Adipose tissue (tissue), 3 donors: ENCODE results near the gene MYG1. TPM values are rescaled to one million over a fixed set of nuclear protein-coding genes. Genes with fewer than 3 reads are reported as not detected.

Experiments used
- H3K27ac ChIP-seq: one replicate; pipeline ENCODE4 v1.5.1; 2013; ENCODE audit warnings: low read depth, low read length
- WGBS, 3 donors: extraction: QIAGEN DNeasy Blood & Tissue Kit; methylation state at CpG; one replicate each; pipeline ENCODE4 v1.1.7; 2013; 5-methylcytosine and 5-hydroxymethylcytosine counted together
- polyA plus RNA-seq, 3 donors: library from polyadenylated mRNA; stranded (reverse); fragments of 200-250 nt; gene quantifications; one replicate each; pipeline ENCODE4 v1.2.3, GENCODE V29; 2013
- donor health status: healthy with polysubstance abuse.
- donor health status: Bipolar disorder and iron deficiency.
- donor health status: healthy.

MYG1 gene
- polyA plus RNA-seq, 3 donors = 56.1 to 77.2 (median 56.9) TPM

DNA sequence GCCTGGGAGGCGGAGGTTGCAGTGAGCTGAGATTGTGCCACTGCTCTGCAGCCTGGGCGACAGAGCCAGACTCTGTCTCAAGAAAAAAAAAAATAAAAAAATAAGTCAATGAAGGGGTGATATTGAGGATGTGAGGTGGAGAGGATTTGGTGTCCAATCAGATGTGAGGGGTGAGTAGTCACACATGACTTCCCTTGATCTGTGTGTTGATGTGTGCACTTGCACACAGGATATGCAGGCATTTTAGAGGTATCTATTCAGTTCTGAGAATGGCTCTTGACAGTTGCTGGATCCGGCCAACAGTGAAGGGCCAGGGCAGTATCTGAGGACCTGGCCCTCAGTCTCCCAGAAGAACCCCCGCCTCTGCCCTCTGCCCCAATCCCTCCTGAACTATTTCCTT, 44.5 kb downstream of the MYG1 start:
- H3K27ac ChIP-seq = no peak overlapping the region
- WGBS, 3 donors = 91 to 100% (median 97%) methylated on average over 4 of the region's 4 CpGs

DNA sequence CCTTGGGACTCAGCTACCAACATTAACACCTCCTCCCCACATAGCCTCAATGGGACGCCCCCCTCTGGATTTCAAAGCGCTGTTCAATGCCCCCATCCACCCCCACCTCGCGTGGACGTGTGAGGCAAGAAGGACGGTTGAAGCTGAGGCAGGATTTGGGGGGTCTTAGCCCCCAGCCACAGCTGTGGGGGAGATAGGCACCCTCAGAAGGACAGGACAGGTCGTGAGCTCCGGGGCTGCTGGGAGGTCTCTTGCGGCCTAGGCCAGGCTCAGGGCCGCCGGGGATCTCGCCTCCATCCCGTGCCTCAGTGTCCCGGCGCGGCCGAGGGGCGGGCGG, 45.0 kb downstream of the MYG1 start:
- WGBS, 3 donors = 3 to 7% (median 4%) methylated on average over 10 to 19 of the region's 19 CpGs
- H3K27ac ChIP-seq = no peak overlapping the region

GRCh38 chr12:53344824-53345485, 45.5 kb downstream of the MYG1 start:
- WGBS, 3 donors = 0 to 1% (median 0%) methylated on average over 21 to 46 of the region's 50 CpGs
- no peak overlapping the region for H3K27ac ChIP-seq

- H3K27ac ChIP-seq = no peak overlapping the region
- 14 to 23% (median 22%) methylated on average over 10 of the region's 10 CpGs for WGBS, 3 donors
Measured at GRCh38 chr12:53345486-53346188, 46.1 kb downstream of the MYG1 start.

GRCh38 chr12:53346491-53346890, 47.0 kb downstream of the MYG1 start:
- 76 to 92% (median 76%) methylated on average over 1 of the region's 1 CpG for WGBS, 3 donors
- H3K27ac ChIP-seq = no peak overlapping the region

DNA sequence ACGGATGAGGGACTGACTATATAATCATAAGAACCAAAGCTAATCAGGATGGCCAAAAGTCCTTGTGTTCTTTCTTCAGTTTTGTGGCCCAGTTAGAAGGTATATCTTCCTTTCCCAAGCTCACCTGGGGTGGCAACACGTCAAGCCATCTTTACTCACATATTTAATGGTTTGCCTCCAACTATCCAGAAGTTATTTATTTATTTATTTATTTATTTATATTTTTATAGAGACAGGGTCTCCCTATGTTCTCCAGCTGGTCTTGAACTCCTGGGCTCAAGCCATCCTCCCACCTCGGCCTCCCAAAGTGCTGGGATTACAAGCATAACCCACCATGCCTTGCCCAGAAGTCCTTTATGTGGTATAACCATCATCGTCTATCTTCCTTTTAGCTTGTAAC, 48.4 kb downstream of the MYG1 start:
- H3K27ac ChIP-seq = no peak overlapping the region
- WGBS, 3 donors = 86 to 94% (median 92%) methylated on average over 4 of the region's 4 CpGs

- no peak overlapping the region for H3K27ac ChIP-seq
- 54 to 62% (median 60%) methylated on average over 21 of the region's 21 CpGs for WGBS, 3 donors
Measured at GRCh38 chr12:53352331-53353256, 53.1 kb downstream of the MYG1 start.

- H3K27ac ChIP-seq = no peak overlapping the region
- 86 to 91% (median 88%) methylated on average over 5 of the region's 5 CpGs for WGBS, 3 donors
Measured at GRCh38 chr12:53353257-53353655, 53.8 kb downstream of the MYG1 start.

GRCh38 chr12:53355121-53355520, 55.6 kb downstream of the MYG1 start:
- WGBS, 3 donors = 35 to 60% (median 56%) methylated on average over 3 of the region's 3 CpGs
- H3K27ac ChIP-seq = no peak overlapping the region

Other genes with a start within 250 kb of the MYG1 start
- gene TNS2, start 249.6 kb upstream of the MYG1 start, polyA plus RNA-seq = 100 to 1,000 TPM in 2 of 3 donors, 10 to 100 TPM in 1; 53.4 to 562 (median 225) TPM
- gene SPRYD3, start 220.3 kb upstream of the MYG1 start, polyA plus RNA-seq = 10 to 100 TPM; 26.9 to 66.7 (median 29.8) TPM
- 100 to 1,000 TPM in 1 of 3 donors, 10 to 100 TPM in 2; 21.8 to 437 (median 83.9) TPM for gene IGFBP6, start 202.0 kb upstream of the MYG1 start, polyA plus RNA-seq
- gene SOAT2, start 196.2 kb upstream of the MYG1 start, polyA plus RNA-seq = under 1 TPM in 2 of 3 donors, not detected in 1; 0.08 to 0.09 TPM
- 1 to 10 TPM; 6.3 to 9.2 (median 9.1) TPM for gene ZNF740, start 119.0 kb upstream of the MYG1 start, polyA plus RNA-seq
- gene CSAD, start 118.8 kb upstream of the MYG1 start, polyA plus RNA-seq = 100 to 1,000 TPM in 1 of 3 donors, 10 to 100 TPM in 2; 36.3 to 167 (median 91.0) TPM
- gene ITGB7, start 92.4 kb upstream of the MYG1 start, polyA plus RNA-seq = 1 to 10 TPM; 1.9 to 3.0 (median 2.3) TPM
- gene RARG, start 67.5 kb upstream of the MYG1 start, polyA plus RNA-seq = 10 to 100 TPM in 1 of 3 donors, 1 to 10 TPM in 2; 4.5 to 31.0 (median 9.4) TPM
- under 1 TPM; 0.08 to 0.55 (median 0.45) TPM for gene ESPL1, start 31.4 kb upstream of the MYG1 start, polyA plus RNA-seq
- gene PFDN5, start 4.2 kb upstream of the MYG1 start, polyA plus RNA-seq = 1,000 to 10,000 TPM in 1 of 3 donors, 100 to 1,000 TPM in 2; 478 to 1,510 (median 796) TPM
- gene AAAS, start 21.9 kb downstream of the MYG1 start, polyA plus RNA-seq = 10 to 100 TPM; 29.4 to 34.1 (median 33.6) TPM
- gene SP7, start 36.7 kb downstream of the MYG1 start, polyA plus RNA-seq = not detected
- gene SP1, start 80.5 kb downstream of the MYG1 start, polyA plus RNA-seq = 10 to 100 TPM; 13.5 to 24.2 (median 14.6) TPM
- 1 to 10 TPM in 1 of 3 donors, under 1 TPM in 2; 0.10 to 1.6 (median 0.67) TPM for gene AMHR2, start 124.2 kb downstream of the MYG1 start, polyA plus RNA-seq
- gene PRR13, start 142.0 kb downstream of the MYG1 start, polyA plus RNA-seq = 100 to 1,000 TPM in 2 of 3 donors, 10 to 100 TPM in 1; 82.1 to 179 (median 162) TPM
- gene PCBP2, start 152.4 kb downstream of the MYG1 start, polyA plus RNA-seq = 100 to 1,000 TPM; 428 to 505 (median 439) TPM
- 10 to 100 TPM in 1 of 3 donors, 1 to 10 TPM in 2; 4.6 to 23.1 (median 8.6) TPM for gene MAP3K12, start 199.8 kb downstream of the MYG1 start, polyA plus RNA-seq
- 10 to 100 TPM; 19.0 to 28.0 (median 19.7) TPM for gene TARBP2, start 201.6 kb downstream of the MYG1 start, polyA plus RNA-seq
- 1 to 10 TPM in 1 of 3 donors, under 1 TPM in 1, not detected in 1; 0.21 to 2.6 TPM for gene NPFF, start 207.8 kb downstream of the MYG1 start, polyA plus RNA-seq